ENCODE data around the gene SSMEM1.
"Not testable (repeated sequence)": the region's sequence is repeated elsewhere in the genome, so short reads cannot be mapped to it uniquely, and the experiment has no call there.

The SSMEM1 gene

GRCh38 chr7:130249626-130250025 is 42.0 kb downstream of the SSMEM1 start:
- not testable (repeated sequence) for H3K4me3 Mint-ChIP-seq; H3K27me3 Mint-ChIP-seq (ENCODE audit: low read depth)
- H3K9me3 Mint-ChIP-seq, result peaks cover 19% of the 10 kb centered on the region

GRCh38 chr7:130254555-130254954 is 46.9 kb downstream of the SSMEM1 start:
- peaks cover 8% of the 10 kb centered on the region for H3K27me3 Mint-ChIP-seq (ENCODE audit: low read depth)
- peaks cover 2% of the 10 kb centered on the region for H3K36me3 Mint-ChIP-seq (ENCODE audit: low read depth)
- no peak overlapping the region for H3K27ac Mint-ChIP-seq
- no peak overlapping the region for H3K4me3 Mint-ChIP-seq
- H3K9me3 Mint-ChIP-seq, result peaks cover 25% of the 10 kb centered on the region
- H3K4me1 Mint-ChIP-seq (ENCODE audit: low read depth), result no peaks in the 10 kb centered on the region

More at GRCh38 chr7:130249626-130250025, 42.0 kb downstream of the SSMEM1 start:
- not testable (repeated sequence) for H3K4me1 Mint-ChIP-seq (ENCODE audit: low read depth); H3K27ac Mint-ChIP-seq; H3K36me3 Mint-ChIP-seq (ENCODE audit: low read depth)

DNA sequence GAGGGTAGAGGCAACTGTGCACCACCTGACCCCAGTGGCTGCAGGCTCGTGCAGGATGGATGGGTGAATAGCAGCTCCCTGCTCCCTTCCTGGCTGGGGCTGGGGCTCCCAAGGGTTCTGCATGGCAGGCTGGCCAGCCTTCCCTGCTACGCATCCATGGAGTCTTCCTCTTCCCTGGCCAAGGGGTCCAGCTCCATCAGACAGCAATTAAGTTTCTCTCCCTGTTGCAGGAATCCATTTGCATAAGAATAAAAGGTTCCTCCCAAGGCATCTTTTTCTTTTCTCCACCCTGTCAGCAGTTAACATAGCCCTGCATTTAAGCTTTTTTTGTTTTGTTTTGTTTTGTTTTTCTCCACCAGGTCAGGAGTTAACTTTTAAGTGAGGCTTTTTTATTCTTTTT is 49.0 kb downstream of the SSMEM1 start:
- Mint-ChIP-seq H3K36me3 (ENCODE audit: low read depth) (peaks cover 2% of the 10 kb centered on the region), H3K9me3 (peaks cover 21% of the 10 kb centered on the region), H3K4me1 (ENCODE audit: low read depth) (no peaks in the 10 kb centered on the region), H3K27ac (no peak overlapping the region), H3K27me3 (ENCODE audit: low read depth) (peaks cover 6% of the 10 kb centered on the region), H3K4me3 (no peak overlapping the region)

GRCh38 chr7:130258494-130259078 is 50.9 kb downstream of the SSMEM1 start:
- no peaks in the 10 kb centered on the region for H3K27me3 Mint-ChIP-seq (ENCODE audit: low read depth)
- H3K9me3 Mint-ChIP-seq, result peaks cover 9% of the 10 kb centered on the region

GRCh38 chr7:130262448-130262847 is 54.8 kb downstream of the SSMEM1 start:
- Mint-ChIP-seq H3K27me3 (ENCODE audit: low read depth) (no peaks in the 10 kb centered on the region), H3K4me3 (no peak overlapping the region), H3K9me3 (peaks cover 7% of the 10 kb centered on the region), H3K27ac (no peak overlapping the region), H3K4me1 (ENCODE audit: low read depth) (no peaks in the 10 kb centered on the region), H3K36me3 (ENCODE audit: low read depth) (no peaks in the 10 kb centered on the region)

More at GRCh38 chr7:130258494-130259078, 50.9 kb downstream of the SSMEM1 start:
- Mint-ChIP-seq H3K4me1 (ENCODE audit: low read depth) (no peaks in the 10 kb centered on the region), H3K4me3 (no peak overlapping the region), H3K36me3 (ENCODE audit: low read depth) (no peaks in the 10 kb centered on the region), H3K27ac (no peak overlapping the region)

DNA sequence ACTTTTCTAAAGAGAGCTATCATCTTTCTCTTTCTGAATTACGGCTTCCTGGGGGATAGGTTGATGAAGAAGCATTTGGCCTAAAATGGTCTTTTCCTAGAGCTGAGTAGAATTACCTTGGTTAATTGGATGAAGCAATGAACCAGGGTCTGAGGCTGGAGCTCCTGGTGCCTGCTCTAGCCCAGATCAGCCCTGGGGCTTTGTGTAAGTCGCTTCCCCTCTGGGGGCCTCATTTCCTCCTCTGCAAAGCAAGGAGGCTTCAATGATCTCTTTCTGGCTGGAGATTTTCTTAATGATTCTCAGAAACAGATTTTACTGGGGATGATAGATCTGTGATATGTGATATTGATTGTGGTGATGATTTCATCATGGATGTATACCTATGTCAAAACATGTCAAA is 55.5 kb downstream of the SSMEM1 start:
- Mint-ChIP-seq H3K27me3 (ENCODE audit: low read depth) (no peaks in the 10 kb centered on the region), H3K27ac (no peak overlapping the region), H3K9me3 (peaks cover 7% of the 10 kb centered on the region), H3K36me3 (ENCODE audit: low read depth) (no peaks in the 10 kb centered on the region), H3K4me3 (no peak overlapping the region), H3K4me1 (ENCODE audit: low read depth) (peaks cover 2% of the 10 kb centered on the region)
